KMS-11 (cell line): Measurements from ENCODE around the gene SHC3.
A peak's percentile ranks its signal among the peaks of the same experiment; 100 is the strongest.

Source experiments
- H2AFZ ChIP-seq: fragments of 200-600 bp; sonication (generic); 2 replicates; pipeline ENCODE4 v1.6.1; 2016; ENCODE audit warnings: antibody characterized with exemption, mixed run types, low read depth
- H3K27ac ChIP-seq: fragments of 200-600 bp; sonication (generic); 2 replicates; pipeline ENCODE4 v1.6.1; 2016; ENCODE audit warnings: mild to moderate bottlenecking, mixed run types
- H3K27me3 ChIP-seq: fragments of 200-600 bp; sonication (generic); 2 replicates; pipeline ENCODE4 v1.6.1; 2017; ENCODE audit warnings: mild to moderate bottlenecking, low read depth, mixed run types, moderate library complexity; ENCODE audit not compliant: insufficient read depth
- H3K36me3 ChIP-seq: fragments of 200-600 bp; sonication (generic); 2 replicates; pipeline ENCODE4 v1.6.1; 2017; ENCODE audit warnings: mild to moderate bottlenecking, mixed run types; ENCODE audit not compliant: insufficient read depth
- H3K4me1 ChIP-seq: fragments of 200-600 bp; sonication (generic); 2 replicates; pipeline ENCODE4 v1.6.1; 2016; ENCODE audit warnings: mild to moderate bottlenecking, low read depth, mixed run types; ENCODE audit not compliant: poor library complexity, severe bottlenecking
- H3K4me2 ChIP-seq: fragments of 200-600 bp; sonication (generic); 2 replicates; pipeline ENCODE4 v1.7.0; 2016; ENCODE audit warnings: mild to moderate bottlenecking, mixed run types
- H3K4me3 ChIP-seq: fragments of 200-600 bp; sonication (generic); IDR thresholded peaks from 2 replicates; pipeline ENCODE4 v1.6.1; 2017; ENCODE audit warnings: low read depth, low read length, mixed read lengths; ENCODE audit not compliant: insufficient read depth
- H3K79me2 ChIP-seq: fragments of 200-600 bp; sonication (generic); 2 replicates; pipeline ENCODE4 v1.6.1; 2016; ENCODE audit warnings: low read depth, mixed run types; ENCODE audit not compliant: insufficient read depth
- H3K9ac ChIP-seq: fragments of 200-600 bp; sonication (generic); 2 replicates; pipeline ENCODE4 v1.6.1; 2016; ENCODE audit warnings: mild to moderate bottlenecking, mixed run types
- H4K20me1 ChIP-seq: fragments of 200-600 bp; sonication (generic); 2 replicates; pipeline ENCODE4 v1.6.1; 2016; ENCODE audit warnings: mild to moderate bottlenecking, mixed run types; ENCODE audit not compliant: insufficient read depth
- TF ChIP-seq, protein P1 (sequence below): fragments of 200-600 bp; sonication (generic); conservative IDR thresholded peaks from 2 replicates; pipeline ENCODE4 v1.6.1; 2017; ENCODE audit warnings: low read depth, mild to moderate bottlenecking, antibody characterized with exemption, low read length, moderate library complexity, mixed read lengths

The SHC3 gene

DNA sequence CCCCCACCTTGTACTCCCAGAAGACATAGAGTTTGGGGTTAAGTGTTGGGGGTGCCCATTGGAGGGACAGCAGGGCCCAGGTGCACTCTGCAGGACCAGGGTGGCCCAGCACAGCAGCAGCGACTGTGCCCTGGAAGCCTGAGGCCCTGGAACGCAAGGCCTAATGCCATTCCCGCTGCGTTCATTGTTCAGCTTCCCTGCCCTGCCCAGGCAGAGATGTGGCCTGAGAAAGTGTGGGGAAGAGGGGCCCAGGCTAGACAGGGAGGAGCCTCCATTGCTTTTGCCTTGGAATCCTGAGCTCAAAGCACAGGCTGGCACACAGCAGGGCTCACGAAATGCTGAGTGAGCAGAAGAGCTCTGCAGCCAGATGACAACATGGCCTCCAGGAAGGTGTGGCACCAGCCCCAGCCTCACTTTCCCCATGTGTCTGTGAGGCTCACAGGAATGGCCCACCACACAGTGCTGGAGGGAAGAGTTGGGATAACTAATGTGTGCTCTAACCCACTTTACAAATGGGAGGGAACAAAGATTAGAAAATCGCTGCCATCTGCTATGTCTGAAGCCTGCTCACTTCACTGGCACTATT lies 168.0 kb downstream of the SHC3 start:
- Histone ChIP-seq H3K79me2 (no peaks in the 10 kb centered on the region), H2AFZ (no peak overlapping the region), H3K4me2 (no peak overlapping the region), H3K27ac (no peak overlapping the region), H4K20me1 (no peaks in the 10 kb centered on the region), H3K9ac (no peak overlapping the region), H3K4me1 (no peaks in the 10 kb centered on the region), H3K4me3 (no peak overlapping the region), H3K36me3 (no peaks in the 10 kb centered on the region), H3K27me3 (no peaks in the 10 kb centered on the region)
- TF ChIP-seq, protein P1, sequence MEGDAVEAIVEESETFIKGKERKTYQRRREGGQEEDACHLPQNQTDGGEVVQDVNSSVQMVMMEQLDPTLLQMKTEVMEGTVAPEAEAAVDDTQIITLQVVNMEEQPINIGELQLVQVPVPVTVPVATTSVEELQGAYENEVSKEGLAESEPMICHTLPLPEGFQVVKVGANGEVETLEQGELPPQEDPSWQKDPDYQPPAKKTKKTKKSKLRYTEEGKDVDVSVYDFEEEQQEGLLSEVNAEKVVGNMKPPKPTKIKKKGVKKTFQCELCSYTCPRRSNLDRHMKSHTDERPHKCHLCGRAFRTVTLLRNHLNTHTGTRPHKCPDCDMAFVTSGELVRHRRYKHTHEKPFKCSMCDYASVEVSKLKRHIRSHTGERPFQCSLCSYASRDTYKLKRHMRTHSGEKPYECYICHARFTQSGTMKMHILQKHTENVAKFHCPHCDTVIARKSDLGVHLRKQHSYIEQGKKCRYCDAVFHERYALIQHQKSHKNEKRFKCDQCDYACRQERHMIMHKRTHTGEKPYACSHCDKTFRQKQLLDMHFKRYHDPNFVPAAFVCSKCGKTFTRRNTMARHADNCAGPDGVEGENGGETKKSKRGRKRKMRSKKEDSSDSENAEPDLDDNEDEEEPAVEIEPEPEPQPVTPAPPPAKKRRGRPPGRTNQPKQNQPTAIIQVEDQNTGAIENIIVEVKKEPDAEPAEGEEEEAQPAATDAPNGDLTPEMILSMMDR, result no peak

DNA sequence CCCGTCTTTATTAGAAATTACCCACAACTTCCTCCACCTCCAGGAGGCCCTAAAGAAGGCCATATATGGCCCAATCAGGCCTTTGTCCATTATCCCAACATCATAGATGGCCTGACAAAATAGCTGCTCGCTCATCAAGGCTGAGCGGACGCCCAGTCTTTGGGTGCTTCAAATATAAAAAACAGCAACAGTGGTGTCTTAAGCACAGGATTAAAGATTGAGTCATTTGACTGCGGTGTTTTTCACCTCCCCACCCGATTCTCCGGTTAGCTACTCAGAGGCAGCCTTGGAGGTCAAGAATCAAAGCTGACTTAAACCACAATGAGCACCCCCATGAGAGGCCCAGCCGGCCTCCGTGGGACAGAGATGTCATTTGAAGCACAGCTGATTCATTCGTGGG lies 168.6 kb downstream of the SHC3 start:
- Histone ChIP-seq H3K4me1 (no peaks in the 10 kb centered on the region), H3K27me3 (no peaks in the 10 kb centered on the region), H4K20me1 (no peaks in the 10 kb centered on the region), H3K4me3 (no peak overlapping the region), H3K4me2 (no peak overlapping the region), H3K27ac (no peak overlapping the region), H2AFZ (no peak overlapping the region), H3K36me3 (no peaks in the 10 kb centered on the region), H3K9ac (no peak overlapping the region), H3K79me2 (no peaks in the 10 kb centered on the region)
- TF ChIP-seq, protein P1, result no peak

DNA sequence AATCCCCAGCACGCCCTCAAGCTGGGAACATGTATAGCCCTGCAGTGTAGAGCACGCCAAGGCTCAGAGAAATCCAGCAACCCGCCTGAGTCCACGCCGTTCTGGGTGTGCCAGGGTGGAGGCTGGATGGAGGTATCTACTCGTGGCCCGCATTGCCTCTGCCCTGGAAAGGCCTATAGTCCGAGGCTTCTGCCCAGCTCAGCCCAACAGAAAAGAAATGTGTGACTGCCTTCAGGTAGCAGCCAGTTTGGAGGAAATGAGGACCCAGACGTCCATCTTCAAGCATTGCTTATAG lies 169.1 kb downstream of the SHC3 start:
- no peaks in the 10 kb centered on the region for H3K4me1 ChIP-seq
- no peak overlapping the region for H2AFZ ChIP-seq
- no peaks in the 10 kb centered on the region for H3K79me2 ChIP-seq
- H4K20me1 ChIP-seq, result no peaks in the 10 kb centered on the region
- no peak overlapping the region for H3K4me3 ChIP-seq
- no peak overlapping the region for H3K9ac ChIP-seq
- no peak overlapping the region for H3K27ac ChIP-seq
- H3K4me2 ChIP-seq, result no peak overlapping the region
- TF ChIP-seq, protein P1, result no peak
- H3K36me3 ChIP-seq, result no peaks in the 10 kb centered on the region
- H3K27me3 ChIP-seq, result no peaks in the 10 kb centered on the region

DNA sequence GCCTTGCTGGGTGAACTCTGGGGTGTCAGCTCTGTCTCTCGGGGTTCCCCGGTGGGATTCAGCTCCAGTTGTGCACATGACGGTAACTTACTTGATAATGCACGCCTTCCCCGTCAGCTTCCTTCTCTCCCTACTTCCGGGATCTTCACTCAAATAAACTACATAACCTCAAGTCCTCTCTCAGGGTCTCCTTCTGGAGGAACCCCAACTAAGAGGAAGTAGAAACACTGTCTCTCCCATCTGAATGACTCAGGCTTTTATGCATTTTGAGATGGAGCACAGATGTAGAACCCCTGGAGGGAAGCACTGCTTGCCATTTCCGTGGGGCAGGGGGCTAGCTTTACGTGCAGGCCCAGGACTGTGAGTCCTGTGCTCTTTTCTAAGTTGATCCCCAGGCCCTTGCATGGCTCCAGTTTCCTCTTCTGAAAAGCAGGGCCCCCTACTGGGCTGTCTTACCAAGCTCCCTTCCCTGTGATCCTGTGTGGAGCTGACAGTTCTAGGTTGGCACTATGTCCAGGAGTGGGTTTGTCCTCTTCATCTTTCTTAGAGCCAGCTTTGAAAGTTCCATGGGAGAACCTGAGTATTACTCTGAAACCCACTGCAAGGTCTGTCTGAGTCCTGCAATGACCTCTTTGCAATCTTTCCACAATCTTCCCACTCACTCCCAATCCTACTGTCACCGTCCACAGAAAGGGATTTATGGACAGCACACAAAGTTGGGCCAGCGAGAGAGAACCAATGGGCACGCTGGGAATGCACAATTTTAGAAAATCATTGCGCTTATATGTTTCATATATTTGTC lies 169.7 kb downstream of the SHC3 start:
- no peak overlapping the region for H3K4me2 ChIP-seq
- no peak overlapping the region for H3K27ac ChIP-seq
- TF ChIP-seq, protein P1, result 0 out of 2 replicates have a peak, but pooled peaks have one; percentile 22
- no peaks in the 10 kb centered on the region for H3K36me3 ChIP-seq
- H3K27me3 ChIP-seq, result no peaks in the 10 kb centered on the region
- H3K4me1 ChIP-seq, result no peaks in the 10 kb centered on the region
- no peak overlapping the region for H2AFZ ChIP-seq
- no peak overlapping the region for H3K9ac ChIP-seq
- no peak overlapping the region for H3K4me3 ChIP-seq
- no peaks in the 10 kb centered on the region for H3K79me2 ChIP-seq
- H4K20me1 ChIP-seq, result no peaks in the 10 kb centered on the region
